ENCODE measurements around the gene IFT20.
"Not testable (repeated sequence)": the region's sequence is repeated elsewhere in the genome, so short reads cannot be mapped to it uniquely, and the experiment has no call there.

The IFT20 gene

DNA sequence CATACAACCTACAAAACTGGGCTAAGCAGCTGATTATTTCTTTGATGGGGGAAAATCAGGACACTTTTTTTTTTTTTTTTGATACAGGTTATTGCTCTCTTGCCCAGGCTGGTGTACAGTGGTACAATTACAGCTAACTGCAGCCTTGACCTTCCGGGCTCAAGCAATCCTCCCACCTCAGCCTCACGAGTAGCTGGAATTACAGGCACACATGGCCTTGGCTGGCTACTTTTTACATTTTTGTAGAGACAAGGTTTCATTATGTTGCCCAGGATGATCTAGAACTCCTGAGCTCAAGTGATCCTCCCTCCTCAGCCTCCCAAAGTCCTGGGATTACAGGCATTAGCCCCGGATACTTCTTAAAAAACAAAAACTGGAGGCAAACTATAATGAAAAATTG lies 36.8 kb downstream of the IFT20 start:
- no CpG with 5 or more reads among the region's 3 CpGs for WGBS (ENCODE audit: extremely low coverage, insufficient coverage, low lambda C conversion rate)
- H3K4me2 ChIP-seq (ENCODE audit: low read length): no peak overlapping the region
- no peak overlapping the region for H3K23ac ChIP-seq (ENCODE audit: low read length)
- H2BK5ac ChIP-seq (ENCODE audit: low read length): no peak overlapping the region
- no peak overlapping the region for H3K18ac ChIP-seq (ENCODE audit: low read length)
- H3K79me2 ChIP-seq (ENCODE audit: control insufficient read depth, insufficient read depth, low read length): no peaks in the 10 kb centered on the region
- H4K5ac ChIP-seq (ENCODE audit: low read length): no peak overlapping the region
- H2AK5ac ChIP-seq (ENCODE audit: low read length): no peak overlapping the region
- H3K9ac ChIP-seq (ENCODE audit: low read length): no peak overlapping the region
- no peak overlapping the region for H3K27ac ChIP-seq (ENCODE audit: low read depth, low read length)
- no peaks in the 10 kb centered on the region for H3K4me1 ChIP-seq (ENCODE audit: control insufficient read depth, low read depth, low read length)
- no peak overlapping the region for H4K8ac ChIP-seq (ENCODE audit: low read depth, low read length)
- DNase-seq: no peak
- H3K79me1 ChIP-seq (ENCODE audit: low read length): no peaks in the 10 kb centered on the region
- no peak overlapping the region for H2BK120ac ChIP-seq (ENCODE audit: low read depth, low read length)
- H3K56ac ChIP-seq (ENCODE audit: low read length): no peak overlapping the region
- H3K4ac ChIP-seq (ENCODE audit: low read depth, low read length): no peak overlapping the region
- H3K4me3 ChIP-seq (ENCODE audit: low read length): no peak overlapping the region
- no peaks in the 10 kb centered on the region for H3K27me3 ChIP-seq (ENCODE audit: insufficient read depth, low read length, poor library complexity)
- no peak overlapping the region for H2BK15ac ChIP-seq (replicated peaks; ENCODE audit: low read depth)
- H3K36me3 ChIP-seq (ENCODE audit: control insufficient read depth, insufficient read depth, low read length): no peaks in the 10 kb centered on the region

DNA sequence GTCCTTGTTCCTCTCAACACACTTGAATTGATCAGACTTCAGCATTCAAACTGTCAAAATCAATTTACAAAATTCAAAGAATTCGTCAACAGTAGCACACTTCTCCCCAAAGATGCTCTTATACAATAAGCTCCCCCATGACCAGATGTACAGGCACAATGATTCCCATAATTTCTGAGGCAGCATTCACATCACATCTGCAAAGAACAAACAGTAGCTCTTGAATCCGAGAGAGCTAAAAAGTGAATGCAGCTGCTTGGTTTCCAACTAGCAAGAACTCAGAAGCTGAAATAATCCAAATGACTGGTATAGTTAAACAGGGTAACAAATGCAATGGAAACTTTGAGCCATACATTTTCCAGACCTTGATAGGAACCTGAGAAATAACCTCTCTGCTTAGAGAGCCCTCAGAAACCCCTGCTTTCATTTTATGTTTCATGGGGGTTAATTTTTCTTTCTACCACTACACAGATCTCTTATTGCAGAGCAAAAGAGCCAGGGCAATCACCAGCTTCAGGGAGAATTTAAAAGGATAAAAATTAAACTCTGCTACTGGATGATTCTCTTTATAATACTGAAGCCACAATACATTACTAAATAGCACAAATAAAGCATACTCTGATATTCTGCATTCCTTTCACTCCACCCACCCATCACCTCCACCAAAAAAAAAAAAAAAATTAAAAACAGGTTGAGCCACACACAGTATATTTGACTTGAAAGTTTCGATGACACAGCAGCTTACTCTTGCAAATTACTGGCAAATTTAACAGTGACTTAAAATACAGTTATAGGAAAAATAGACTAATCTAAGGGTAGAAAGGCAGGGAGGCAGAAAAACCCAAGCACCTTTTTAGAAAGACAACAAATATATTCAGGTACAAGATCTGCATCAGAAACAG lies 39.3 kb downstream of the IFT20 start:
- Histone ChIP-seq H3K4ac (ENCODE audit: low read depth, low read length) (no peak overlapping the region), H4K8ac (ENCODE audit: low read depth, low read length) (no peak overlapping the region), H2BK15ac (replicated peaks; ENCODE audit: low read depth) (no peak overlapping the region), H3K4me2 (ENCODE audit: low read length) (no peak overlapping the region), H3K36me3 (ENCODE audit: control insufficient read depth, insufficient read depth, low read length) (no peaks in the 10 kb centered on the region), H3K27ac (ENCODE audit: low read depth, low read length) (no peak overlapping the region), H3K56ac (ENCODE audit: low read length) (no peak overlapping the region), H3K4me1 (ENCODE audit: control insufficient read depth, low read depth, low read length) (no peaks in the 10 kb centered on the region), H3K27me3 (ENCODE audit: insufficient read depth, low read length, poor library complexity) (no peaks in the 10 kb centered on the region), H2BK120ac (ENCODE audit: low read depth, low read length) (no peak overlapping the region), H4K5ac (ENCODE audit: low read length) (no peak overlapping the region), H3K23ac (ENCODE audit: low read length) (no peak overlapping the region), H3K18ac (ENCODE audit: low read length) (no peak overlapping the region), H2AK5ac (ENCODE audit: low read length) (no peak overlapping the region), H3K79me2 (ENCODE audit: control insufficient read depth, insufficient read depth, low read length) (no peaks in the 10 kb centered on the region), H3K79me1 (ENCODE audit: low read length) (no peaks in the 10 kb centered on the region), H3K9ac (ENCODE audit: low read length) (no peak overlapping the region), H2BK5ac (ENCODE audit: low read length) (no peak overlapping the region), H3K4me3 (ENCODE audit: low read length) (no peak overlapping the region)
- DNase-seq: no peak
- no CpG with 5 or more reads among the region's 3 CpGs for WGBS (ENCODE audit: extremely low coverage, insufficient coverage, low lambda C conversion rate)

DNA sequence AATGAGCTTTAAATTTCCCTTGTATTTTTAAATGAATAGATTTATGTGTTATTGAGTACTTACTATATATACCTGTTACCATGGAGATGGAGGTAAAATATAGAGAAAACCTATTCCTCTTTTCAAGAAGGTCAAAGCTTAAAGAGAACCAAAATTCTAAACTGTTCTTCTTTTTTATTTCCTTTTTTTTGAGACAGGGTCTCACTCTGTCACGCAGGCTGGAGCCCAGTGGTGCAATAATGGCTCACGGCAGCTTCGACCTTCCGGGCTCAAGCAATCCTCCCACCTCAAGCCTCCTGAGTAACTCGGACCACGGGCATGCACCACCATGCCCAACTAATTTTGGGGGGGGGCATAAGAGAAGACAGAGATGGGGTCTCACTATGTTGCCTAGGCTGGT lies 41.3 kb downstream of the IFT20 start:
- H2BK15ac ChIP-seq (replicated peaks; ENCODE audit: low read depth): no peak overlapping the region
- H3K4me1 ChIP-seq (ENCODE audit: control insufficient read depth, low read depth, low read length): no peaks in the 10 kb centered on the region
- no peak overlapping the region for H3K9ac ChIP-seq (ENCODE audit: low read length)
- H3K56ac ChIP-seq (ENCODE audit: low read length): no peak overlapping the region
- no peak overlapping the region for H2BK5ac ChIP-seq (ENCODE audit: low read length)
- H3K23ac ChIP-seq (ENCODE audit: low read length): no peak overlapping the region
- no peaks in the 10 kb centered on the region for H3K79me2 ChIP-seq (ENCODE audit: control insufficient read depth, insufficient read depth, low read length)
- H3K79me1 ChIP-seq (ENCODE audit: low read length): no peaks in the 10 kb centered on the region
- H4K8ac ChIP-seq (ENCODE audit: low read depth, low read length): no peak overlapping the region
- H4K5ac ChIP-seq (ENCODE audit: low read length): no peak overlapping the region
- no peak overlapping the region for H3K4me3 ChIP-seq (ENCODE audit: low read length)
- no peak overlapping the region for H3K18ac ChIP-seq (ENCODE audit: low read length)
- H2AK5ac ChIP-seq (ENCODE audit: low read length): no peak overlapping the region
- H3K4ac ChIP-seq (ENCODE audit: low read depth, low read length): no peak overlapping the region
- no peaks in the 10 kb centered on the region for H3K27me3 ChIP-seq (ENCODE audit: insufficient read depth, low read length, poor library complexity)
- no CpG with 5 or more reads among the region's 6 CpGs for WGBS (ENCODE audit: extremely low coverage, insufficient coverage, low lambda C conversion rate)
- no peak for DNase-seq
- H3K36me3 ChIP-seq (ENCODE audit: control insufficient read depth, insufficient read depth, low read length): no peaks in the 10 kb centered on the region
- H3K27ac ChIP-seq (ENCODE audit: low read depth, low read length): no peak overlapping the region
- H3K4me2 ChIP-seq (ENCODE audit: low read length): no peak overlapping the region
- no peak overlapping the region for H2BK120ac ChIP-seq (ENCODE audit: low read depth, low read length)

DNA sequence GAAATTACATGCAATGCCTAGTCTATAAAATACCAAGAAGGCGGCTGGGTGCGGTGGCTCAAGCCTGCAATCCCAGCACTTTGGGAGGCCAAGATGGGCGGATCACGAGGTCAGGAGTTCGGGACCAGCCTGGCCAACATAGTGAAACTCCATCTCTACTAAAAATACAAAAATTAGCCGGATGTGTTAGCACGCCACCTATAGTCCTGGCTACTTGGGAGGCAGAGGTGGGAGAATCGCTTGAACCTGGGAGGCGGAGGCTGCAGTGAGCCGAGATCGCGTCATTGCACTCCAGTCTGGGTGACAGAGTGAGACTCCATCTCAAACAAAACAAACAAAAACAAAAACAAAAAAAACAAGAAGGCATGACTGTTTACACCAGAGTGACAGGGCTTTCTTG lies 42.4 kb downstream of the IFT20 start:
- not testable (repeated sequence) for H3K4me3 ChIP-seq (ENCODE audit: low read length); H3K56ac ChIP-seq (ENCODE audit: low read length); H3K79me2 ChIP-seq (ENCODE audit: control insufficient read depth, insufficient read depth, low read length); H3K9ac ChIP-seq (ENCODE audit: low read length); H3K23ac ChIP-seq (ENCODE audit: low read length); H2AK5ac ChIP-seq (ENCODE audit: low read length); H4K5ac ChIP-seq (ENCODE audit: low read length); H3K18ac ChIP-seq (ENCODE audit: low read length); DNase-seq; H3K4me2 ChIP-seq (ENCODE audit: low read length); H3K4me1 ChIP-seq (ENCODE audit: control insufficient read depth, low read depth, low read length); H3K79me1 ChIP-seq (ENCODE audit: low read length); H3K27ac ChIP-seq (ENCODE audit: low read depth, low read length); H3K27me3 ChIP-seq (ENCODE audit: insufficient read depth, low read length, poor library complexity); H4K8ac ChIP-seq (ENCODE audit: low read depth, low read length); H3K4ac ChIP-seq (ENCODE audit: low read depth, low read length); H3K36me3 ChIP-seq (ENCODE audit: control insufficient read depth, insufficient read depth, low read length); H2BK120ac ChIP-seq (ENCODE audit: low read depth, low read length); H2BK5ac ChIP-seq (ENCODE audit: low read length); H2BK15ac ChIP-seq (replicated peaks; ENCODE audit: low read depth)
- no CpG with 5 or more reads among the region's 12 CpGs for WGBS (ENCODE audit: extremely low coverage, insufficient coverage, low lambda C conversion rate)

DNA sequence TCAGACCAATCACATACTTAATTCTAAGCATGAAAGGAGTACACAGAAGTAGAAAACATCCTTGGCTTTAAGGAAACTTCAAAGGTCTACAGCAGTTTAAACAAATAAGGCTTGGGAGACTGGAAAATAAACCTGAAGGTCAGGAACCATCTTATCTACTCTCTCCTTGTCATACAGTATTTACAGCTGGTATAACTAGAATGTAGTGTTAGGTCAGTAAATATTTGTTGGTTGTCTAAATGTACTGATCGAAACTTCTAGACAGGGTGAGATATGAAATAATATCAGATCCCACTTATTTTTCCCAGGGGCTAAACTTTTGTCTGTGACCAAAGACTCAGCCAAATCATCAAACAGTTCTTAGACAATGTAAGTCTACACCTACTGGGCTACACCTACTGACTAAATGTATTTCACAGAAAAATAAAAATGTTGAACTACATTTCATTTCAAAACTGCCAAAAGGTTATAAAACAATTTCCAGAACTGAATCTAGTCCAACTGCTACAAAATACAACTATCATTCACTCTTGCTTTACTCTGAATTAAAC lies 43.4 kb downstream of the IFT20 start:
- Histone ChIP-seq H3K4me2 (ENCODE audit: low read length) (no peak overlapping the region), H4K8ac (ENCODE audit: low read depth, low read length) (no peak overlapping the region), H3K27me3 (ENCODE audit: insufficient read depth, low read length, poor library complexity) (no peaks in the 10 kb centered on the region), H2BK5ac (ENCODE audit: low read length) (no peak overlapping the region), H3K18ac (ENCODE audit: low read length) (no peak overlapping the region), H3K4ac (ENCODE audit: low read depth, low read length) (no peak overlapping the region), H3K27ac (ENCODE audit: low read depth, low read length) (no peak overlapping the region), H2BK120ac (ENCODE audit: low read depth, low read length) (no peak overlapping the region), H2BK15ac (replicated peaks; ENCODE audit: low read depth) (no peak overlapping the region), H3K4me1 (ENCODE audit: control insufficient read depth, low read depth, low read length) (no peaks in the 10 kb centered on the region), H3K4me3 (ENCODE audit: low read length) (no peak overlapping the region), H3K23ac (ENCODE audit: low read length) (no peak overlapping the region), H3K36me3 (ENCODE audit: control insufficient read depth, insufficient read depth, low read length) (no peaks in the 10 kb centered on the region), H3K79me2 (ENCODE audit: control insufficient read depth, insufficient read depth, low read length) (no peaks in the 10 kb centered on the region), H3K9ac (ENCODE audit: low read length) (no peak overlapping the region), H4K5ac (ENCODE audit: low read length) (no peak overlapping the region), H3K56ac (ENCODE audit: low read length) (no peak overlapping the region), H2AK5ac (ENCODE audit: low read length) (no peak overlapping the region), H3K79me1 (ENCODE audit: low read length) (no peaks in the 10 kb centered on the region)
- DNase-seq: no peak
- no CpG with 5 or more reads among the region's 1 CpG for WGBS (ENCODE audit: extremely low coverage, insufficient coverage, low lambda C conversion rate)

Measured in mesendoderm (in vitro differentiated cells).